Left lung (tissue), 10 donors: ENCODE measurements around the gene GH1. TPM values are rescaled to one million over a fixed set of nuclear protein-coding genes. Genes with fewer than 3 reads are reported as not detected.
"Not testable (repeated sequence)": the region's sequence is repeated elsewhere in the genome, so short reads cannot be mapped to it uniquely, and the experiment has no call there.

Experiments used
- ATAC-seq: fragments of 200-7000 bp; cut with Tn5 transposase; one replicate; pipeline ENCODE4 v1.9.1; 2020; ENCODE audit warnings: moderate library complexity
- DNase-seq, 4 donors: peaks; one replicate each; pipeline ENCODE4 v3.0.0-alpha.2; 2013 to 2020
- H3K27ac ChIP-seq, 2 donors: fragments of 200-600 bp; sonication (generic) in 1 of 2; one replicate each; pipeline versions ENCODE4 v1.5.0 to v1.8.0; 2020 to 2021
- H3K27me3 ChIP-seq, 2 donors: fragments of 200-600 bp; sonication (generic) in 1 of 2; one replicate each; pipeline versions ENCODE4 v1.5.0 to v1.8.0; 2020 to 2021
- H3K36me3 ChIP-seq, 2 donors: fragments of 200-600 bp; sonication (generic) in 1 of 2; one replicate each; pipeline versions ENCODE4 v1.5.0 to v1.8.0; 2020 to 2021
- H3K4me1 ChIP-seq, 2 donors: fragments of 200-600 bp; one replicate each; pipeline ENCODE4 v1.8.0; 2021
- H3K4me3 ChIP-seq, 2 donors: fragments of 200-600 bp; sonication (generic) in 1 of 2; one replicate each; pipeline versions ENCODE4 v1.5.0 to v1.8.0; 2020 to 2021; ENCODE audit warnings: mild to moderate bottlenecking in 1 of 2
- H3K9me3 ChIP-seq, 2 donors: fragments of 200-600 bp; sonication (generic) in 1 of 2; one replicate each; pipeline versions ENCODE4 v1.5.0 to v1.8.0; 2020 to 2021
- CTCF ChIP-seq, 2 donors: fragments of 200-600 bp; sonication (generic) in 1 of 2; IDR thresholded peaks; one replicate each; pipeline versions ENCODE4 v1.5.0 to v1.8.0; 2021; ENCODE audit warnings: antibody characterized with exemption in 2 of 2
- intact Hi-C, 2 donors: fragments of 100-400 bp; cut with DNase I; formaldehyde crosslinking; loops; one replicate each; pipeline versions ENCODE4 v1.11.2 to v1.14.2; 2022
- polyA plus RNA-seq, 6 donors: library from polyadenylated mRNA; unstranded; fragments of 120-200 nt; gene quantifications; one replicate each; pipeline ENCODE4 v1.2.1, GENCODE V29; 2013; ENCODE audit not compliant: insufficient read length in 6 of 6
- total RNA-seq, 2 donors: library from RNA; stranded (reverse); fragmentation: NEBNext Ultra II Directional; extraction: Animal tissue kit (Norgen Biotek cat#: 25700); gene quantifications; one replicate each; pipeline ENCODE4 v1.2.1, GENCODE V29; 2021
- donor health status: DM: no; HTN: yes; CAD: no.
- donor health status: DM: no; HTN: no; CAD: no.

Gene GH1
- total and polyA plus RNA-seq, 8 donors, result not detected

- H3K36me3 ChIP-seq, H3K27ac ChIP-seq, DNase-seq, H3K4me1 ChIP-seq, intact Hi-C loops, H3K4me3 ChIP-seq, H3K27me3 ChIP-seq, H3K9me3 ChIP-seq: not testable (repeated sequence)
- peak; percentile 71 for ATAC-seq
- peak in 1 of 2 donors; percentile 47 for TF ChIP-seq CTCF (IDR thresholded peaks at IDR 0.05)
These were observed 14.8 kb downstream of the GH1 start for GRCh38 chr17:63903787-63904201.

- H3K4me1 ChIP-seq, H3K27ac ChIP-seq, H3K27me3 ChIP-seq, H3K4me3 ChIP-seq, DNase-seq, ATAC-seq, intact Hi-C loops, H3K36me3 ChIP-seq, H3K9me3 ChIP-seq: not testable (repeated sequence)
These were observed 16.7 kb downstream of the GH1 start for GRCh38 chr17:63901971-63902370.

- H3K4me1 ChIP-seq, H3K27ac ChIP-seq, DNase-seq, intact Hi-C loops, ATAC-seq, H3K36me3 ChIP-seq, H3K27me3 ChIP-seq, H3K4me3 ChIP-seq, H3K9me3 ChIP-seq: not testable (repeated sequence)
These were observed 19.5 kb downstream of the GH1 start for GRCh38 chr17:63898899-63899798.

- H3K36me3 ChIP-seq, ATAC-seq, H3K27ac ChIP-seq: not testable (repeated sequence)
These were observed 21.9 kb downstream of the GH1 start, which contains the start of gene CSH1 for GRCh38 chr17:63896524-63897354. Gene CSH1, minus strand, starts transcription at chr17:63896574. Its CDS starts 63 bp downstream, at chr17:63896511.

GRCh38 chr17:63894821-63895220 is 23.8 kb downstream of the GH1 start:
- H3K4me1 ChIP-seq, ATAC-seq, H3K36me3 ChIP-seq, H3K9me3 ChIP-seq, DNase-seq, intact Hi-C loops, H3K4me3 ChIP-seq, H3K27ac ChIP-seq, H3K27me3 ChIP-seq: not testable (repeated sequence)

More at GRCh38 chr17:63896524-63897354, 21.9 kb downstream of the GH1 start, which contains the start of gene CSH1:
- H3K4me1 ChIP-seq, H3K9me3 ChIP-seq, DNase-seq, intact Hi-C loops, H3K4me3 ChIP-seq, H3K27me3 ChIP-seq: not testable (repeated sequence)

- H3K27ac ChIP-seq, DNase-seq, H3K27me3 ChIP-seq, H3K4me3 ChIP-seq, intact Hi-C loops, H3K9me3 ChIP-seq, ATAC-seq, H3K4me1 ChIP-seq, H3K36me3 ChIP-seq: not testable (repeated sequence)
These were observed 24.6 kb downstream of the GH1 start for GRCh38 chr17:63894021-63894420.

- intact Hi-C loops, H3K9me3 ChIP-seq, DNase-seq, H3K27me3 ChIP-seq, H3K36me3 ChIP-seq, ATAC-seq, H3K4me1 ChIP-seq, H3K4me3 ChIP-seq, H3K27ac ChIP-seq: not testable (repeated sequence)
These were observed 26.2 kb downstream of the GH1 start for GRCh38 chr17:63892316-63893037.
